ENCODE results near the gene CIBAR2. TPM values are rescaled to one million over a fixed set of nuclear protein-coding genes. Genes with fewer than 3 reads are reported as not detected.

Gene CIBAR2
- total RNA-seq, 1 donor from 2014 or later, result 4.9 TPM

DNA sequence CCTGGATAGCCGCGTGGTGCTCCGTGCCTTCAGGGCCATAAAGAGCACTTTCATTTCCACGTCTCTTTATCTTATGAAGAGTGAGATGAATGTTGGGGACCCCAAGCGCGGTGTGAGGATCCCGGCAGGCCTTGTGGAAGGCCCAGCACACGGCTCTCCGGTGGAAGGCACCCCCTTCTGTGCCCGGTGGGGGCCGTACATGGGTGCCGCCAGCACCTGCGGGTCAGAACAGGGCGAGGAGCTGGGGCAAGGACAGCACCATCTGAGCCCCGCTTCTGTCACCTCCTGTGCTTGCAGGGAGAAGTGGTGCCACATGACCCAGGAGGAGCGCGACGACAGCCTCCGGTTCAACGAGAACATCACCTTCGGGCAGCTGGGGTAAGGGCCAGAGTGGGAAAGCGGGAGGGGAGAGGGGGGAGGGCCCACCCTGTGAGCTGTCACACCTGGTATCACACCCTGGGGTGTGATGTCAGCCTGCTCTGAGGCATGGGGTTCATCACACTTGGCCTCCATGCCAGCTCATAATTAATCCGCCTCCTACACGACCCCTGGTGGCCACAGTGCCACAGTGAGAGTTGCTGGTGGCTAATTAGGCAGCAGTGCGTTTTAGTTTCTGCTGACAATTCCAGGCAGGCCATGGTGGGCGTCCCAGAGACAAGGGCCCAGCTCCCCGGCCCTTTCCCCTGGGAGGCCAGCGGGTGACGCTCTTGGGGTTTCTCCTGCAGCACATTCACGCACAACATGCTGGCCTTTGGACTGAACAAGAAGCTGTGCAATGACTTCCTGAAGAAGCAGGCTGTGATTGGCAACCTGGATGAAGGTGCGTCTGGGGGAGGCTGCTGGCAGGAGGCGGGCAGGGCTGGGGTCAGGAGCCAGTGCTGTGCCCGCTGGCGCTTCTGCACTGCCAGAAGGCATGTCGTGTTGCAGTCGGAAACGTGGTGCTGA, 25.7 kb downstream of the CIBAR2 start:
- TF ChIP-seq, protein P1, sequence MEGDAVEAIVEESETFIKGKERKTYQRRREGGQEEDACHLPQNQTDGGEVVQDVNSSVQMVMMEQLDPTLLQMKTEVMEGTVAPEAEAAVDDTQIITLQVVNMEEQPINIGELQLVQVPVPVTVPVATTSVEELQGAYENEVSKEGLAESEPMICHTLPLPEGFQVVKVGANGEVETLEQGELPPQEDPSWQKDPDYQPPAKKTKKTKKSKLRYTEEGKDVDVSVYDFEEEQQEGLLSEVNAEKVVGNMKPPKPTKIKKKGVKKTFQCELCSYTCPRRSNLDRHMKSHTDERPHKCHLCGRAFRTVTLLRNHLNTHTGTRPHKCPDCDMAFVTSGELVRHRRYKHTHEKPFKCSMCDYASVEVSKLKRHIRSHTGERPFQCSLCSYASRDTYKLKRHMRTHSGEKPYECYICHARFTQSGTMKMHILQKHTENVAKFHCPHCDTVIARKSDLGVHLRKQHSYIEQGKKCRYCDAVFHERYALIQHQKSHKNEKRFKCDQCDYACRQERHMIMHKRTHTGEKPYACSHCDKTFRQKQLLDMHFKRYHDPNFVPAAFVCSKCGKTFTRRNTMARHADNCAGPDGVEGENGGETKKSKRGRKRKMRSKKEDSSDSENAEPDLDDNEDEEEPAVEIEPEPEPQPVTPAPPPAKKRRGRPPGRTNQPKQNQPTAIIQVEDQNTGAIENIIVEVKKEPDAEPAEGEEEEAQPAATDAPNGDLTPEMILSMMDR (conservative IDR thresholded peaks at IDR 0.05), result peak; percentile 83
- no peak overlapping the region for H3K4me3 Mint-ChIP-seq
- H3K27ac Mint-ChIP-seq, result no peak overlapping the region
- DNase-seq (ENCODE audit: extremely low spot score, unreplicated experiment), result no peak
- no peaks in the 10 kb centered on the region for H3K9me3 Mint-ChIP-seq
- H3K4me1 Mint-ChIP-seq (ENCODE audit: unreplicated experiment), result peaks cover 37% of the 10 kb centered on the region
- H3K27me3 Mint-ChIP-seq, result no peaks in the 10 kb centered on the region
- no peaks in the 10 kb centered on the region for H3K36me3 Mint-ChIP-seq

DNA sequence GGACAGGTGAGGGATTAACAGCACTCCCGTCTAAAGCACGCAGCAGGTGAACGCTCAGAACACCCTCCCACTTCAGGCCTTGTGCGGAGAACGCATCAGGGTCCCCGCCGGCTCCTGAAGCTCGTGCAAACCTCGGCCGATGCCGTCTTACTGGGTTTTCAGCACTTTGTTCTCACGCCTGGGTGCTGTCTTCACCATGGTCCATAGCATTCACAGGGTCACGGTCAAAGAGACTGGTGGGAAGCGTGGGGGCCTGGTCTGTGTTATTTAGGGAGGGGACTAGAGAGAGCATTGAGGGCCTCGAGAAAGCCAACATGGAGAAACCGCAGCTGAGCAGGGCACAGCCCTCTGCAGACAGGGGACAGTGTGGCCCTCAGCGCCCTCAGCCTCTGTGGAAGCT, 26.6 kb downstream of the CIBAR2 start:
- Mint-ChIP-seq H3K27me3 (no peaks in the 10 kb centered on the region), H3K9me3 (no peaks in the 10 kb centered on the region), H3K4me3 (no peak overlapping the region), H3K36me3 (peaks cover 5% of the 10 kb centered on the region), H3K27ac (no peak overlapping the region), H3K4me1 (ENCODE audit: unreplicated experiment) (peaks cover 45% of the 10 kb centered on the region)
- TF ChIP-seq, protein P1 (conservative IDR thresholded peaks at IDR 0.05), result no peak
- no peak for DNase-seq (ENCODE audit: extremely low spot score, unreplicated experiment)

DNA sequence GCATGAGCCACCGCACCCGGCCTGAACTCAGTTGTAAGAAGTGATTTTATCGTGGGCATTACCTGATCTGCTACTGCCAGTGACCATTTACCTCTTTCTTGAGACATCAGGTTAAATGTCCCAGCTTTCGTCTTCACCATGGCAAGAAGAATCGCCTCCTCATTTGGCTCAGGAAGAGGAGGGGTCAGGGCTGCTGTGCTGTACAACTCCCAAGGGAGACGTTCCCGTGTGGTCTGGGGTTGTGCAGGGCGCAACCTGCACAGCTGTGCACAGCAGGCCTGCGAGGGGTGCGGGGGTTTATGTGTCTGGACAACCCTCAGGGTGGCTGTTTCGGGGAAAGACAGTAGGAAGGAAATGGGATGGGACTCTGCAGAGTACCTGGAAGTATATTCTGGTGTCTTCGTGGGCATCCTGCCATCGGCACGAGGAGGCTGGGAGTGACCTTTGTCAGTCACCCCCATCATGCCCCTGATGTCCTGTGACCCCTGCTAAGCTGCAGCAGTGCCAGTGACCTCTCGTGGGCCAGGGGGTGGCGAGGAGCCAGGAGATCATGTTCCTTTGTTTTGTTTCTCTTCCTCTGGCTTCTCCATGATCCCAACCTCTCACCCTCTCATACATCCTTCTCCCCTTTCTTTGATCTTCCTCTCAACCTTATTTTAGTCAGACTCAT, 27.3 kb downstream of the CIBAR2 start:
- peaks cover 6% of the 10 kb centered on the region for H3K36me3 Mint-ChIP-seq
- DNase-seq (ENCODE audit: extremely low spot score, unreplicated experiment), result no peak
- no peak overlapping the region for H3K4me3 Mint-ChIP-seq
- no peaks in the 10 kb centered on the region for H3K9me3 Mint-ChIP-seq
- H3K27me3 Mint-ChIP-seq, result no peaks in the 10 kb centered on the region
- H3K4me1 Mint-ChIP-seq (ENCODE audit: unreplicated experiment), result peaks cover 39% of the 10 kb centered on the region
- H3K27ac Mint-ChIP-seq, result no peak overlapping the region
- TF ChIP-seq, protein P1 (conservative IDR thresholded peaks at IDR 0.05), result no peak

DNA sequence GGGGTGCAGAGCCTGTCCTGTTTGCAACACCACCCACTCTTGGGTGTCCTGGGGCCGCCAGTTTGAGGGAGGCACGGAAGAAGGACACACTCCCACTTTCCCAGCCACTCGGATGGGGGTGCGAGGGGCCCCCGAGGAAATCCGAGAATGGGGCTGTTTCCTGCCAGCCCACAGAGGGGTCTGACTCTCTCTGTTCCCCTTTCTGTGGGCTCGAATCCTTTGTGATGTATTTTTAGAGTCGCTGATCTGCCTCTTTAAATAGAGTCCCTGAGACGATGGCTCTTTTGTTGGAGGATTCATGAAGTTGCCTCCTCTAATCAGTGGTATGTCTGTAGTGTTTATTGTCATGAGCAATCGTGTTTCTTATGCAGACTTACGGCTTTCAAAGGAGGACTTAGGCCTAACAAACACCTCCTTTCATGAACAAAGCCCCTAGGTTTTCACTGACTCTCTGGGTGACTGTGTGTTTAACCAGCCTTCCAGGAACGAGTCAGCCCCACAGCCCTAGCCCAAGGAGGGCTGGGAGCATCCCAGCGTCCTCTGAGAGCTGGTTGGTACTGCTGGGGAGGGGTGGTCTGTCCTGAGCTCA, 29.1 kb downstream of the CIBAR2 start:
- Mint-ChIP-seq H3K9me3 (no peaks in the 10 kb centered on the region), H3K27ac (peak overlapping the region; percentile 22), H3K27me3 (no peaks in the 10 kb centered on the region), H3K4me1 (ENCODE audit: unreplicated experiment) (peaks cover 43% of the 10 kb centered on the region), H3K36me3 (peaks cover 10% of the 10 kb centered on the region), H3K4me3 (peak overlapping the region; percentile 2)
- DNase-seq (ENCODE audit: extremely low spot score, unreplicated experiment), result no peak
- TF ChIP-seq, protein P1 (conservative IDR thresholded peaks at IDR 0.05), result no peak

DNA sequence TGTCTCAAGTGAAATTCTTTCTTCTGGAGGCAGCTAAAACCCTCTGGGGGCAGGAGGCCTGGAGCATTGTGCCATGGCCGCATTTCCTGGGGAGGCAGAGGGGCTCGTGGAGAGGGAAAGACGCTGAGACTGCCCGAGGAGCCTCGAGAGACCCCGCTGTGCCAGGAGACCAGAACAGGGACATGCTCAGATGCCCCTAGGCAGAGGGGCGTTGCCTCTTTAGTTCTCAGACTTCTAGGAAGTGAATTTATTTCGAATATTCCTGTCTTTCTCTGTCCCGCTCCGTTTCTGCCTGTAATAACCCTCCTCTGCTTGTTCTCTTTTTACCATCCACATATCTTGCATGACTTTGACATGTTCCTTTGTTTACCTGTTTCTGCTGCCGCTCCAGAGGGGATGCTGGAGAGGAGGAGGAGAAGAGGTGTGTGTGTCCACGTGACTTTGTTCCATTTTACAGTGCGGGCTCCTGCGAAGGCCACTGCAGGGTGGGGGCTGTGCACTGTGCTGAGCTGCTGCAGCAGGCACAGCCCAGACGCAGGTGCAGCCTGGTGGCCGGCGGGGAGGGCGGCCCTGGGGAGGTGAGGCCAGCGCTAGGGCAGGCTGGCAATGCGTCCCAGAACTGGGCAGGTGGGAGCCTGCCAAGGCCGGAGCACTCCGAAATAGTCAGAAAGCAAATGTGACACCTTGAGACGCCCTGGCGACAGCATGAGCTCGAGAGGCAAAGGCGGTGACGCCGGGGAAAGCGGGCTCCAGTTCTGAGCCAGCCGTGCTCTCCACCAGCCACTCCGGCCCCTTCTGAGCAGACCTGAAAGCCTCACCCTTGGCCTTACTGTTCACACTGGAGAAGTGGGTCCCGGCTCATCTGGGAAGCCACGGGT, 29.9 kb downstream of the CIBAR2 start:
- TF ChIP-seq, protein P1 (conservative IDR thresholded peaks at IDR 0.05), result no peak
- no peak for DNase-seq (ENCODE audit: extremely low spot score, unreplicated experiment)
- H3K4me1 Mint-ChIP-seq (ENCODE audit: unreplicated experiment), result peaks cover 43% of the 10 kb centered on the region
- peak overlapping the region; percentile 62 for H3K4me3 Mint-ChIP-seq
- H3K9me3 Mint-ChIP-seq, result no peaks in the 10 kb centered on the region
- peaks cover 10% of the 10 kb centered on the region for H3K36me3 Mint-ChIP-seq
- H3K27ac Mint-ChIP-seq, result peak overlapping the region; percentile 55
- H3K27me3 Mint-ChIP-seq, result no peaks in the 10 kb centered on the region

All from type B pancreatic cell (in vitro differentiated cells).